Transverse colon (tissue), 4 donors: ENCODE measurements around the gene GMEB2.

Experiments
- POLR2A ChIP-seq: fragments of 450-650 bp; IDR thresholded peaks from one replicate; pipeline ENCODE4 v1.6.1; 2016; ENCODE audit warnings: antibody characterized with exemption, mild to moderate bottlenecking, moderate library complexity
- POLR2AphosphoS5 ChIP-seq, 3 donors: sonication (generic); formaldehyde crosslinking; IDR thresholded peaks; one replicate each; pipeline ENCODE4 v1.6.1; 2016; ENCODE audit warnings: antibody characterized with exemption in 3 of 3
- TF ChIP-seq, protein P1 (sequence below), 5 experiments: fragments of 200-600 bp in 3 of 5; fragments of 450-650 bp in 2 of 5; sonication (generic) in 3 of 5; IDR thresholded peaks; 1 replicate in 2 of 5; 2 replicates in 3 of 5; pipeline ENCODE4 v1.5.1; 2016 to 2017; ENCODE audit warnings: antibody characterized with exemption in 5 of 5, inconsistent platforms in 3 of 5, mild to moderate bottlenecking in 2 of 5, moderate library complexity in 1 of 5

DNA sequence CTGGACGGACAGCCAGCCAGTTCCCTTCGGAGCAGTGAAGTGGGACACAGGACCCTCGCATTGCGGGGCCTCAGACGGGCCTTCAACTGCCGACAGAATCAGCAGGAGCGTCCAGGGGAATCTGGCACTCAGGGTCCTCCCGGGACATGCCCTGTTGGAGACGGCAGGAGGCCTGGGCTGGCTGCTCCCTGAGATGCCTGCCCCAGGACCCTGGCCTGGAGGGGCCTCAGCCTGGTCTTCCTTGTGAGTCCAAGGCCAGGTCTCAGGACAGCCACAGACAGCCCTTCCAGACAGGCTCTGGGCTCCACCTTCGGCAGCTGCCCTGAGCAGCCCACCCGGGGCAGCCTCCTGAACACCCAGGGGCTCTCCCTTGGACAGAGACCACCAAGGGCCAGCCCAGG is 38.3 kb downstream of the GMEB2 start:
- TF ChIP-seq POLR2AphosphoS5 (IDR thresholded peaks at IDR 0.05) (no peak), POLR2A (no peak)
- TF ChIP-seq, protein P1, sequence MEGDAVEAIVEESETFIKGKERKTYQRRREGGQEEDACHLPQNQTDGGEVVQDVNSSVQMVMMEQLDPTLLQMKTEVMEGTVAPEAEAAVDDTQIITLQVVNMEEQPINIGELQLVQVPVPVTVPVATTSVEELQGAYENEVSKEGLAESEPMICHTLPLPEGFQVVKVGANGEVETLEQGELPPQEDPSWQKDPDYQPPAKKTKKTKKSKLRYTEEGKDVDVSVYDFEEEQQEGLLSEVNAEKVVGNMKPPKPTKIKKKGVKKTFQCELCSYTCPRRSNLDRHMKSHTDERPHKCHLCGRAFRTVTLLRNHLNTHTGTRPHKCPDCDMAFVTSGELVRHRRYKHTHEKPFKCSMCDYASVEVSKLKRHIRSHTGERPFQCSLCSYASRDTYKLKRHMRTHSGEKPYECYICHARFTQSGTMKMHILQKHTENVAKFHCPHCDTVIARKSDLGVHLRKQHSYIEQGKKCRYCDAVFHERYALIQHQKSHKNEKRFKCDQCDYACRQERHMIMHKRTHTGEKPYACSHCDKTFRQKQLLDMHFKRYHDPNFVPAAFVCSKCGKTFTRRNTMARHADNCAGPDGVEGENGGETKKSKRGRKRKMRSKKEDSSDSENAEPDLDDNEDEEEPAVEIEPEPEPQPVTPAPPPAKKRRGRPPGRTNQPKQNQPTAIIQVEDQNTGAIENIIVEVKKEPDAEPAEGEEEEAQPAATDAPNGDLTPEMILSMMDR (IDR thresholded peaks at IDR 0.05) = no peak
